ENCODE data around the gene GPR146.

DNA sequence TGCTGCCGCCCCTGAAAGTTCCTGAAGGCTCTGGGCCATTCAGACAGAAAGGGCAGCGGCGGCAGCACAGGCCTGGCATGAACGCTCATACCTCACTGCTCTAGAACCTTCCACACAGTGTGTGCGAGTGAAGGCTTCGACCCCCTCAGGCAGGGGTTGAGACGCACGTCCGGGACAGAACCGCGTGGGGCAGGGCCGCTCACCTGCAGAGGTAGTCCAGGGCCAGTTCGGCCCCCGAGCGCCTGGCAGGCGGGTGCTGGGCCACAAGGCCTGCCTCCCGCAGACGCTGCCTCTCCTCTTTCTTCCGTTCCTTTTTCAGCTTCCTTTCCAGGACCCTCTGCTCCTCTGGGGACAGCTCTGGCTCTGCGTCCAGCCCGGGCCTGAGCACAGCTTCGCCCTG, 34.6 kb upstream of the GPR146 start:
- TF ChIP-seq, protein P1, sequence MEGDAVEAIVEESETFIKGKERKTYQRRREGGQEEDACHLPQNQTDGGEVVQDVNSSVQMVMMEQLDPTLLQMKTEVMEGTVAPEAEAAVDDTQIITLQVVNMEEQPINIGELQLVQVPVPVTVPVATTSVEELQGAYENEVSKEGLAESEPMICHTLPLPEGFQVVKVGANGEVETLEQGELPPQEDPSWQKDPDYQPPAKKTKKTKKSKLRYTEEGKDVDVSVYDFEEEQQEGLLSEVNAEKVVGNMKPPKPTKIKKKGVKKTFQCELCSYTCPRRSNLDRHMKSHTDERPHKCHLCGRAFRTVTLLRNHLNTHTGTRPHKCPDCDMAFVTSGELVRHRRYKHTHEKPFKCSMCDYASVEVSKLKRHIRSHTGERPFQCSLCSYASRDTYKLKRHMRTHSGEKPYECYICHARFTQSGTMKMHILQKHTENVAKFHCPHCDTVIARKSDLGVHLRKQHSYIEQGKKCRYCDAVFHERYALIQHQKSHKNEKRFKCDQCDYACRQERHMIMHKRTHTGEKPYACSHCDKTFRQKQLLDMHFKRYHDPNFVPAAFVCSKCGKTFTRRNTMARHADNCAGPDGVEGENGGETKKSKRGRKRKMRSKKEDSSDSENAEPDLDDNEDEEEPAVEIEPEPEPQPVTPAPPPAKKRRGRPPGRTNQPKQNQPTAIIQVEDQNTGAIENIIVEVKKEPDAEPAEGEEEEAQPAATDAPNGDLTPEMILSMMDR (IDR thresholded peaks at IDR 0.05): no peak
- TF ChIP-seq POLR2A (IDR thresholded peaks at IDR 0.05): no peak
